LNCAP (cell line): ENCODE results near the gene JAGN1.

Experiments used
- CTCF ChIP-seq: fragments of 450-650 bp; IDR thresholded peaks from 2 replicates; pipeline ENCODE4 v1.5.1; 2017; ENCODE audit warnings: mild to moderate bottlenecking

Gene JAGN1

DNA sequence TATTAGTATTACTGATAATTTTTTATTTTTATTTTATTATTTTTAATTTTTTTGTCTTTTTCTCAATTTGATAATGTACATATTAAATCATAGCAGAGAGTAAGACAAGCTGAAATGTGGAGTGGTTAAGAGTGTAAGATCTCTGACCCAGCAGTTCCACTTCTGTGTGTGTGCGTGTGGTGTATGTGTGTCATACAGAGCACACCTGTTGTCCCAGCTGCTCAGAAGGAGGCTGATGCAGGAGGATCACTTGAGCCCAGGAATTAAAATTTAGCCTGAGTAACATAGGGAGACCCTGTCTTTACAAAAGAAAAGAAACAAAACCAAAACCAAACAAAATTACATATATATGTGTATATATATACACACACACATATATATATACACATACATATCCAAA, 9.0 kb upstream of the JAGN1 start:
- TF ChIP-seq CTCF = no peak

- TF ChIP-seq CTCF = no peak
Measured at GRCh38 chr3:9883706-9884554, 6.5 kb upstream of the JAGN1 start.

GRCh38 chr3:9884555-9885165, 5.8 kb upstream of the JAGN1 start:
- no peak for TF ChIP-seq CTCF

- TF ChIP-seq CTCF = no peak
Measured at GRCh38 chr3:9886328-9886727, 4.1 kb upstream of the JAGN1 start.

DNA sequence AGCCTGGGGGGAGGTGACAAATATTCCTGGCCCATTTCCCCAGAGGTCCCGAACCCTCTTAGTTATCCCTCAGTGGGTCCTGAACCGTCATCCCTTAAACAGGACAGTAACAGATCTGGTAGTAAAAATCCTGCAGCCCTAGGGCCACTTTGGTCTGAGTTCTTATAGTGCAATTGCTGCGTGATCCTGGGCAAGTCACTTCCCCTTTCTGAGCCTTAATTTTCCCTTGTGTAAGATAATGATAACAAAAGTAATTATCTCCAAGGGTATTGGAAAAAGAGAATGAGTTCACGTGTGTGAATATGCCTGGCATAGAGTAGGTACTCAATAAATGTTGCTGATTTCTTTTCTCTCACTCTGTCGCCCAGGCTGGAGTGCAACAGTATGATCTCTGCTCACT, 2.9 kb upstream of the JAGN1 start:
- no peak for TF ChIP-seq CTCF

DNA sequence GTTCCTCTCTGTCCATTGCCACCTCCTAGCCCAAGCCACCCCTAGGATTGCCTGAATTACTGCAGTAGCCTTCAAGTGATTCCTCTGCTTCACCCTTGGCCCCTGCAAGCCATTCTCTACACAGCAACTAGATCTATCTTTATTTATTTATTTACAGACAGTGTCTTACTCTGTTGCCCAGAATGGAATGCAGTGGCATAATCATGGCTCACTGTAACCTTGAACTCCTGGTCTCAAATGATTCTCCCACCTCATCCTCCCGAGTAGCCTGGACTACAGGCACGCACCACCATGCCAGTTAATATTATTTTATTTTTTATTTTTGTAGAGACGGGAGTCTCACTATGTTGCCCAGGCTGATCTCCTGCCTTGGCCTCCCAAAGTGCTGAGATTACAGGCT, 1.9 kb upstream of the JAGN1 start:
- no peak for TF ChIP-seq CTCF

GRCh38 chr3:9889405-9889804, 1.0 kb upstream of the JAGN1 start:
- TF ChIP-seq CTCF = no peak
